ENCODE results near the gene S100A16.
A peak's percentile ranks its signal among the peaks of the same experiment; 100 is the strongest.
"Not testable (repeated sequence)": the region's sequence is repeated elsewhere in the genome, so short reads cannot be mapped to it uniquely, and the experiment has no call there.

The S100A16 gene

DNA sequence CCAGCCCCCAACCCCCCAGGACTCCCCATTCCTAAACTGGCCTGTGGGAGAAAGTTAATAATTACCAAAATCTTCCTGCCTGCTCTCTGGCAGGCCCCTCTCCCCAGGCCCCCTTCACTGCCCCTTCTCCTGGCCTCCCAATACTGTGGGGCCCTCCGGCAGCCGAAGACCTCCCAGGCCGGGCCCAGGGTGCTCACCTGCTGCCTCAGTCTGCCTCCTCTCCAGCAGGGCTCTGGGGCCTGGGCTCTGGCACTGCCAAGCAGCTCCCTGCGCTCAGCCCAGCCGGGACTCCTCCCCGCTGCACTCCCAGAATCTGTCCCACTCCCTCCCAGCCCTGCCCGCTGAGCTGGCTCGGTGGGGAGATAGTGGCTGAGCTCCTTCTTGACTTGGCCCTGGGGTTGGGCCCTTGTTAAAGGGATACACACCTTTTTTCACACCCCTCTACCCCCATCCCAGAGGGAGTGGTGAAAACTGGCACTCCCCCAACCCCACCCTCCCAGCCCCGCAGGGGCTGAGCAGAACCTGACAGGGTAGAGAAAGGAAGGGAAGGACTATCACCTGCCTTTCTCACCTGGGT lies at the start of gene S100A16:
Gene S100A16, minus strand, starts transcription at position 383 of the 577 bp plus-strand sequence. CDS start 4,986 bp downstream, outside the sequence.
- no peak for DNase-seq

- DNase-seq: no peak
Observed at GRCh38 chr1:153662269-153662668, 49.3 kb upstream of the S100A16 start.

- DNase-seq: no peak
Observed at GRCh38 chr1:153661111-153661708, 48.3 kb upstream of the S100A16 start.

DNA sequence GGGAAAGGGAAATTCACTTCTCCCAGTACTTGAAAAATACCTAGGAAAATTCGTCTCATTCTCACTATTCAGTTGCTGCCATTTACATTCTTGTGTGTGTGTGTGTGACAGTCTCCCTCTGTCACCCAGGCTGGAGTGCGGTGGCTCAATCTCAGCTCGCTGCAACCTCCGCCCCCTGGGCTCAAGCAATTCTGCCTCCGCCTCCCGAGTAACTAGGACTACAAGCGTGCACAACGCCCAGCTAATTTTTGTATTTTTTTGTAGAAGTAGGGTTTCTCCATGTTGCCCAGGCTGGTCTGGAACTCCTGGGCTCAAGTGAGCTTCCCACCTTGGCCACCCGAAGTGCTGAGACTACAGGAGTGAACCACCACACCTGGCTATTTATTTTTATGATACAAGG lies 46.7 kb upstream of the S100A16 start:
- DNase-seq: no peak

GRCh38 chr1:153659175-153659534 lies 46.2 kb upstream of the S100A16 start:
- no peak for DNase-seq

DNA sequence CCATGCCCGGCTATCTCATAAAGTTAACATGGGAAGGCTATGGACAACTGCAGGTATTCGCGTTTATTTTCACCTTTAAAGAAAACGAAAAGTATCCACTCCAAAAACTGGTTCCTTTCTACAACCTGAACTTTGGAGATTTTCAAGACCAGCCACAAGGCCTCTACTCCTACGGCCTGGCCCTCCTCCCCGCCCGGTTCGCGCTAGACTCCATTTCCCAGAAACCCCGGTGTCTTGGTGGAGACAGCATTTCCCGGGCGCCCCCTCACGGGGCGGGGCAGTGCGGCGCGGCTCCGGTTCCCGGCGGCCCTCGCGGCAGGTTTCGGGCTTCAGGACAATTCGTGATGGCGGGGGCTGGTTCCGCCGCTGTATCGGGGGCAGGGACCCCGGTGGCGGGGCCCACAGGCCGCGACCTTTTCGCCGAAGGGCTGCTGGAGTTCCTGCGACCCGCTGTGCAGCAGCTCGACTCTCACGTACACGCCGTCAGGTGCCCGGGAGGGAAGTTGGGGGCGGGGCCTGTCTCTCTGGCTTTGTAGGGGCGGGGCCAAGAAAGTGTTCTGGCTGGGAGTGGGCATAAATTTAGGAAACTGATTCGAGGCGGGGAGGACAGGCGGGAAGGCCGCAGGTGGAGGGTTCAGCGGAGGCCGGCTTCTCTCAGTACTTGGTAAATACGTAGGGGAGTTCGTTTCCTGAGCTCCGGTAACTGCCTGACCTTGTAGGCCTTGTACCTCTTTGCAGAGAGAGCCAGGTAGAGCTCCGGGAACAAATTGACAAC lies 45.6 kb upstream of the S100A16 start, which contains the start of gene SNAPIN:
Gene SNAPIN, plus strand, starts transcription at position 304 of the 775 bp plus-strand sequence. Its CDS starts 41 bp downstream, at position 345.
- peak; percentile 89 for DNase-seq

- DNase-seq: no peak
Observed at GRCh38 chr1:153655333-153655732, 42.4 kb upstream of the S100A16 start.

DNA sequence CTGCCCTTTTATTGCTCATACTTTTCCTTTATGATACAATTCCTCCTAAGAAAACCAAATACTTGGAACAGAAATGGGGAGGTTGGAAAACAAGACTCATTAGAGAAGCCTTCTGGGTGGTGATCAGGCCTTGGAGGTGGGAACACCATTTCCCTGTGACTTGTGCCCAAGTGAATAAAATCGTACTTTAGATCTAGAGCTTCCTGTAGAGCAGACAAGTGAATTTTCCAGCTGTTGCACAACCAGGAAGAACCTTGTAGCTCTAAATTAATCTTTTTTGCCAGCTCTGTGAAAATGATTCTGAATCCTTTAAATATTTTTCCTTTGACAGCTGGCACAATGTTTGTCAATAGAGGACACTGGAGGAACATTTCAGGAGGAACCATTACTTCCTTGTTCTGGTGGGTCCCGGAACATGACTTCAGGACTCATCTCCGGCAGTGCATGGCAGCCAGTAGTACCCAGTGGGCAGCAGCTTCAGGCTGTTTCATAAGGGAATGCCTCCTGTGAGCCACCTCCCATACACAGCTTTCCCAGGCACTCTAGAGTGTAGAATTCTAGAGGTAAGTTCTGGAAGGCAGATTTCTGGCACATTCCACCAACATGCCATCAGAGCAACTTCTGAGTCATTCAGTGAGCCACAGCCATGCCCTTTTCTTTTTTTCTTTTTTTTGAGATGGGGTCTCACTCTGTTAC lies 40.0 kb upstream of the S100A16 start:
- DNase-seq: no peak

DNA sequence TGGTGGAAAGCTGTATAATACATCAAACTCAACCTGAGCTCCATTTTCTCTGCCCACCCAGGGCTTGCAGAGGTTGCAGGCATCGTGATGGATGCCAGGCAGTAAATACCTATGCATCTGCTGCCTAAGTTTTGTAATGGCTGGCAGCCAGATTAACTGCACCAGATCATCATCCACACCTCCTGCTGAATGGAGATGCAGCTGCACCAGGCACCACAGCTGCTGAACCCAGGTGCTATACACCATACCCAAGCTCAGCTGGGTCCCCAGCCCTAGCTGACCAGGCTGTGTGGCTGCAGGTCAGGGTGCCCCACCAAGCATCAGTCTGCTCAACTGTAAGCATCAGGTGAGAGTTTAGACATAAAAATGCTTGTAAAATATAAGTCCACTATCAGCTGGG lies 38.8 kb upstream of the S100A16 start:
- no peak for DNase-seq

- DNase-seq: no peak
Observed at GRCh38 chr1:153649863-153650235, 36.9 kb upstream of the S100A16 start.

DNA sequence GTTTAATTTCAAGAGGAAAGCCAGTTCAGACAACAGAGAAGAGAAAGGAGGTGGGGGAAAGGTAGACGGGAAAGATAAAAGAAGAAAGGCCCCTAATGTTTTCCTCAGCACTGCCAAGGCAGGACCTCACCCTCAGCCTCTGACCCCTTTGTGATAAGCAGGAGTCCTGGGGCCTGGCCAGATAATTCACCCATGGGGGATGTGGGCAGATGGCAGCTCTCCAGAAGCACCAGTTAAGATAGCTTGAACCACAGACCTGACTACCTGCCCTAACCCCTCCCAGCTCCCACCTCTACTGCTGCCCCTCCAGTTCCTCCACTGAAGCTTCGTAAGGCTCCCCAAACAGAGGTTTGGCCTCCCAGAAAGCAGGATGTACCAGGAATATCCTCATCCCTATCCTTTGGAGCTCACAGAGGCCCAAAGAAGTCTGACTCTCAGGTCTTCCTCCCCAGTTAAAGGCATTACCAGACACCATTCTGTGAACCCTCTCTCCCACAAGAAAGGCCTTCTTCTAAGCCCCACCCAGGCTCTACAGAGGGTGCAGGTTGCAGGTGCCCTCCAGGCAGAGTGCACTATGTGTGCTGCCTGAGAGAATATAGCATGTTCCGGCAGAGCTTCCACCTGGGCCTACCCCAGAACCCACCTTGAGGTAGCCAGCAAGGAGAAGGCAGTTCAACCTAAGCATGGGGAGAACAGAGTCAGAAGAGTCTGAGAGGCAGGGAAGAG lies 36.4 kb upstream of the S100A16 start:
- no peak for DNase-seq

DNA sequence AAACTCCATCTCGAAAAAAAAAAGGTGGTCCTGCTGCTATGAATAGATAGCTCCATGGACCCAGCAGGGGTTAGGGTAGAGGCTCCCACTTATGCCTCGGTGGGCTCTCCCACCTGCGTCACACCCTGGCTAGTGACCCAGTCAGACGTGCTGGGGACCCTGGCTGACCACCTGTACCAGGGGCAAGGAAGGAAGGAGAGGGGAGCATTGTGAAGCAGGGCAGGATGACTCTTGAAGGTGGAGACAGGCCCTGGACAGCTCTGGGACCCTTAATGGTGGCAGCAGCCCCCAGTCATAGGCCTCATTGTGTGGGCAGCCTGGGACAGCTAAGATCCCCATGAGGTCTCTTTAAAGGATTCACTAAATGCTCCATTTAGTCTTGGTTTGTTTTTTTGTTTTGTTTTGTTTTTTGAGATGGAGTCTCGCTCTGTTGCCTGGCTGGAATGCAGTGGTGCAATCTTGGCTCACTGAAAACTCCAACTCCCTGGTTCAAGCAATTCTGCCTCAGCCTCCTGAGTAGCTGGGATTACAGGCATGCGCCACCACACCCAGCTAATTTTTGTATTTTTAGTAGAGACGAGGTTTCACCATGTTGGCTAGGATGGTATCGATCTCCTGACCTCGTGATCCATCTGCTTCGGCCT lies 35.2 kb upstream of the S100A16 start:
- no peak for DNase-seq

- DNase-seq: no peak
Observed at GRCh38 chr1:153647346-153647714, 34.4 kb upstream of the S100A16 start.

GRCh38 chr1:153646672-153647345 lies 33.9 kb upstream of the S100A16 start:
- no peak for DNase-seq

- DNase-seq: no peak
Observed at GRCh38 chr1:153643816-153644215, 30.9 kb upstream of the S100A16 start.

DNA sequence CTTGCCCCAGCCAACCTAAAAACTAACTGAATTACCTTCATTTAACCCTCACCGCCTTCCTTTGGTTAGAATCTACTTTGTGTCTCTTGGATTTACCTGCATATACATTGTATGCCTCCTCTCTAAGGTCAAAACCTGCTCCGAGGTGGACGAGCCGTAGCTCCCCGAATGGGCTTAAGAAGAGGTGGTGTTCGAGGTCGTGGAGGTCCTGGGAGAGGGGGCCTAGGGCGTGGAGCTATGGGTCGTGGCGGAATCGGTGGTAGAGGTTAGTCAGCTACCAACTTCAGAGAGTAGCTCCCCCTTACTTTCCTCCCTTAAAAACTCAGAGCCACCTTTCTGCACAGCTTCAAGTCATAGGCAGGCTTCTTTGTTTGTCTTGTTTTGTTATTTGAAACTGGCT lies 30.2 kb upstream of the S100A16 start:
- no peak for DNase-seq

GRCh38 chr1:153642161-153642560 lies 29.2 kb upstream of the S100A16 start:
- no peak for DNase-seq

- DNase-seq: no peak
Observed at GRCh38 chr1:153640861-153641260, 27.9 kb upstream of the S100A16 start.

GRCh38 chr1:153640213-153640612 lies 27.3 kb upstream of the S100A16 start:
- DNase-seq: not testable (repeated sequence)

DNA sequence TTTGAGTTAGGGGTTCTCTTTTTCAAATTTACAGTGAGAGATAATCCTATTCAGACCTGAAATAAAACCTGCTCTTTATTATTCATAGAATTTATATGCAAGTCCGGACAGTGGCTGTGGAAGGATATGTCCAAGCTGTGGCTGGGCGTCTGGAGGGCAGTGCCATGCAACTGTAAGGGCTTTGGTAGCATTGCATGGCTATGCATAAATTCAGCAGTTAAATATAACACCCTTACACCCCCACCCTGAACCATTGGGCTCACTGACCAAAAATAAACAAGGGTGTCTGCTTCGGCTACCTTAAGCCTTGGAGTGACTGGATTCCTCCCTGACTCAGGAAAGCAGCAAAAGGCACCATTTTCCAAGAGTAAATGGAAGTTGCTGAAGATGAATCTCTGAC lies 26.3 kb upstream of the S100A16 start:
- no peak for DNase-seq

DNA sequence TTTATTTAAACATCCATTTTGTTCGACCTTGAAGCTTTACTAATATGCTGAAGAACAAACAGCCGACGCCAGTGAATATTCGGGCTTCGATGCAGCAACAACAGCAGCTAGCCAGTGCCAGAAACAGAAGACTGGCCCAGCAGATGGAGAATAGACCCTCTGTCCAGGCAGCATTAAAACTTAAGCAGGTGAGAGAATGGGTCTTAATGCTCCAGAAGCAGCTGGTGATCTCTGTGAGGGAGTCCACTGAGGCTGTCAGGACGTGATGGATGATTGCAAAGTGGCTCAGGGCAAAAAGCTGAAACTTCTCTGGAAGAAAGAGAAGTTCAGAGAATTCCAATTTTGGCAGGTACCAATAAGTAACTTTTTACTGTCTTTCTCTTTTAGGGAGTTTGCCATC lies 25.3 kb upstream of the S100A16 start:
- no peak for DNase-seq

DNA sequence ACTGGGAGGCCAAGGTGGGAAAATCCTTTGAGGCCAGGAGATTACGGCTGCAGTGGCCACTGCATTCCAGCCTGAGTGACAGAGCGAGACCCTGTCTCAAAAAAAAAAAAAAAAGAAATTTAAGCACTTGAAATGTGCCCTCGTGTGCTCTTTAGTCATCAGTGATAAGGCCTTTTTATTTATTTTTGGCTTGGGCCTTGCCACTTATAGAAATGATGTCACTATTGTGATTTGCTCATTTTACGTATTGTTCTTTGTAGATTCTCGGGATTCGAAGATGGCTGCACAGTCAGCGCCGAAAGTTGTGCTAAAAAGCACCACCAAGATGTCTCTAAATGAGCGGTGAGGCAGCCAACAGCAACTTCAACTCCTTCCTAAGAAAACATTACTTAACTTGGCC lies 23.4 kb upstream of the S100A16 start:
- DNase-seq: no peak

All from stimulated activated CD4-positive, alpha-beta T cell treated with anti-CD3 and anti-CD28 coated beads, Interleukin-4, amount 100 ng/mL, for 4 hours (primary cell).